Measurements from ENCODE around the gene KNDC1.
"Not testable (repeated sequence)": the region's sequence is repeated elsewhere in the genome, so short reads cannot be mapped to it uniquely, and the experiment has no call there.

Gene KNDC1

GRCh38 chr10:133159950-133160825 is at the start of gene KNDC1:
Gene KNDC1 (plus strand): TSS chr10:133160219. CDS start chr10:133160468, 249 bp downstream.
- DNase-seq (ENCODE audit: low read depth, low spot score): no peak

GRCh38 chr10:133110609-133111275 is 49.3 kb upstream of the KNDC1 start:
- DNase-seq (ENCODE audit: low read depth, low spot score): no peak

DNA sequence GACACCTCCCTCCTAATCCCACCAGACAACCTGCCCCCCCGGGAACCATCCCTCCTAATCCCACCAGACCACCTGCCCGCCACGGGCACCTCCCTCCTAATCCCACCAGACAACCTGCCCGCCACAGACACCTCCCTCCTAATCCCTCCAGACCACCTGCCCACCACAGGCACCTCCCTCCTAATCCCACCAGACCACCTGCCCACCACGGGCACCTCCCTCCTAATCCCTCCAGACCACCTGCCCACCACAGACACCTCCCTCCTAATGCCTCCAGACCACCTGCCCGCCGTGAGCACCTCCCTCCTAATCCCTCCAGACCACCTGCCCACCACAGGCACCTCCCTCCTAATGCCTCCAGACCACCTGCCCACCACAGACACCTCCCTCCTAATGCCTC is 48.4 kb upstream of the KNDC1 start:
- not testable (repeated sequence) for DNase-seq (ENCODE audit: low read depth, low spot score)

GRCh38 chr10:133113146-133113830 is 46.7 kb upstream of the KNDC1 start:
- DNase-seq (ENCODE audit: low read depth, low spot score): no peak

DNA sequence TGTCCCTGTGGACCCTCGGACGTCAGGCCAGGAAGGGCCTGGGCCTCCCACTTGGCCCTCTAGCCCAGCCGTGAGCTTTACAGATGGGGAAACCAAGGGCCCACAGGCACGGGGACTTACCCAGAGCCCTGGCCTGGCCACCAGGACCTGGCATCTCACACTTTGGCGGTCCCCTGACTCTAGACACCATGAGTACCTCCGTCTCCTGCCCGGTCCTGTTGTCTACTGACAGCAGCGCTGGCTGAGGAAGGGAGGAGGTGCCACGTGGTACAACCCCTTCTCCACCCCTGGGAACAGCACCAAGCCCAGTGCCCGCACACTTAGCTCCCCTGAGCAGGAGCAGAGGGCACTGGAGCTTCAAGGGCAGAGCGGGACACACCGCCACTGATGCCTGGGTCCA is 46.2 kb upstream of the KNDC1 start:
- DNase-seq (ENCODE audit: low read depth, low spot score): no peak

DNA sequence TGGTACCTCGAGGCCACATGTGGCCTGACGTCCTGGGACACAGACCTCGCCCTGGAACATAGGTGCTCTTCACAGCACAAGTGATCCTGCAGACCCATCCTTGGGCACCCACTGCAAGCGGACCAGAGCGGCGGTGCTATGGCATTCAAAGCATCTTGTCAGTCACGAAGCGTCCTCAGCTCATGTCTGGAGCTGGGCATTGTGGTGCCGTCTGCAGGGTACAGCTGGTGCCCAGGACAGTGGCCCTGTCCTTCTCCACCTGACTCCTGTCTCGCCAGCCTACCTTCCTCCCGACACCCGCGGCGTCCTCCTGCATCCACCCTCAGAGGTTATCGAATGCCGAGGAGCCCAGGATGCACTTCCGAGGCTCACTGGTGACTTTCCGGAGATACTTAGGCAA is 45.8 kb upstream of the KNDC1 start:
- DNase-seq (ENCODE audit: low read depth, low spot score): no peak

DNA sequence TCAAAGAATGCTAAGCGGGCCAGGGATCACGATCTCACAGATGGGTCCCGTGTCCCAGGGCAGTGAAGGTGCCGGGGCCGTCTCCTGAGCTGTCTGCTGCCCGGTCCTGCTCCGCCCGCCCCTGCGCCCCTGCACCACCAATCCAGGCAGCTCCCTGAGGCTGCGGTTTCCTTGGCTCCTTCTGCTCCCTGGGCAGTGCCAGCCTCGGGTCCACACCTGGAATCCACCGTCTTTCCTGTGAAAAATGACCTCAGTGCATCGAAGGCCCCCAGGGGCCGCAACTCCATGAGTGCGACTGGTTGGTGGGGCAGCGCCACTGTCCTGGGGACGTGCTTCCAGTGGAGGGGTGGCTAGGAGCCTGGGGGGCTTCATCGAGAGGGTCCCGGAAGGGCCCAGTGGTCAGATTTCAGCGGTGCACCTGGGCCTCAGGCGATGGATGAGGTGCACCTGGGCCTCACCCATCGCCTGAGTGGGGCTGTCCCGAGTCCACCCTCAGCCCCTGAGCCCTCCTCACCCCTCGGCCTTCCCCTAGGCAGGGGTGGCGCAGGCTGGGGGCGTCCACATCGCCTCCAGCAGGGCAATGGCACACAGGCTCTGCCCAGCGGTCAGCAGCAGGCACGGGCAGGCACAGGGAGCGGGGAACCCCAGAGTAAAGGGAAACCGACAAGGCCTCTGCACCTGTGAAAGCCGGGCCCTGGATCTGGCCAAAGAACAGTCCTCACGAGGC is 45.1 kb upstream of the KNDC1 start:
- DNase-seq (ENCODE audit: low read depth, low spot score): no peak

DNA sequence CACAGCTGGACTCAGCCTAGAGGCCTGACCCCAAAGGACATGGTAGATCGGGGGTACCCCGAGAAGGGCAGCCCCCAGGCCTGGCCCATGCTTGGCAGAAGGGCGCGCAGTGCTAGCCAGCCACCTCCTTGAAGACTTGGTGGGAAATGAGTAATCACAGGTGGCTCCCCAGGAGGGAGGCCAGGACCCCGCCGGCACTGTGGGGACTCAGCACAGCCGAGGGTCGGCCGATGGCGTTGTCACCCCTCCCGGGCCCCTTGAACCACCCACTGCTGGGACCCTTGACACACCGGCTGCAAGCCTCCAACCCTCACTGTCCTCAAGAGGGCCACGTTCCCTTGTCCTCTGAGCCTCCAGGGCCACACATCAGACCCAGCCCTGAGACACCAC is 44.6 kb upstream of the KNDC1 start:
- no peak for DNase-seq (ENCODE audit: low read depth, low spot score)

GRCh38 chr10:133115976-133116375 is 44.0 kb upstream of the KNDC1 start:
- DNase-seq (ENCODE audit: low read depth, low spot score): no peak

GRCh38 chr10:133116455-133116854 is 43.6 kb upstream of the KNDC1 start:
- no peak for DNase-seq (ENCODE audit: low read depth, low spot score)

DNA sequence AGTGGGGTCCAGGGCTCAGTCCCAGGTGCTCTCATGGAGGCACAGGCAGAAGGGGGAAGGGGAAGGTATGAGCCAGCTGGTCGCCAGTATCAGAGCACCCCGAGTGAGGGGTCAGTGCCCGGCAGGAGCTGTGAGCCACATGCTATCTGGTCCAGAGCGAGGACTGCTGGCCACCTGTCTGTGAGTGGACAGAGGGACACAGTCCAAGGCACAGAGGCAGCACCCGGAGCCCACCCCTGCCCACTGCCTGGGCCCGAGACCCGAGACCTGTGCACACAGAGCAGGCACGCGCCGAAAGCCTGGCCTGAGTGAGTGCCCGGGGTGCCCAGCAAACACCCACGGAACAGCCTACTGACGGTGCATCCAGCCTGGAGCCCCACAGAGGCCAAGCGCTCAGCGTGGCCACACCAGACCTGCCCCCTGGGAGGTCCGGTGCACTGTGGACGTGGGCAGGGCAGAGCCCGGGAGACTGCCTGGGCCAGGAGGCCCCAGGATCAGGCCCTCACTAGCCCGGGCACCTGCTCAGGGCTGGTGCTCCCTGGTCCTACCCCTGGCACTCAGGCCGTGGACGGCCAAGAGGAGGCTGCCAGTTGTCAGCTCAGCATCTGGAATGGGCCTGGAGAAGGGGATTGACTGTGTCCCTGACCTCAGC is 42.9 kb upstream of the KNDC1 start:
- no peak for DNase-seq (ENCODE audit: low read depth, low spot score)

DNA sequence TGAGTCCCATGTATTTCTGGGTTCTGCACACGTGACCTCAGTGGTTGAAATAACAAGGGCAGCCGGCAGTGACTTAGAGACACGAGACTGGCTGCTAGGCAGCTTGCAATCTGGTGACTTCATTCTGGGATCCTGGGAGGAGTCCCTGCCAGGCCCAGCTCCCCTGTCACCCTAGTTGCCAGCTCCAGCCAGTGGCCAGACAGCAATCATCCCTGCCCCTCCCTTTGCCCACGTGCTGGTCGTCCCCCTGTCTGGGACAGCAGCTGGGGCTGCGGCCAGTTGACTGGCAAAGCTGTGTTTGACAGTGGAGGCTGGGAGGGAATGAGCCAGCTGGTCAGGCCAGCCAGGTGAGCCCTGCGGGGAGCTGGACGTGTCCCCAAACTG is 42.3 kb upstream of the KNDC1 start:
- no peak for DNase-seq (ENCODE audit: low read depth, low spot score)

GRCh38 chr10:133121479-133121878 is 38.5 kb upstream of the KNDC1 start:
- no peak for DNase-seq (ENCODE audit: low read depth, low spot score)

GRCh38 chr10:133122171-133122935 is 37.7 kb upstream of the KNDC1 start:
- no peak for DNase-seq (ENCODE audit: low read depth, low spot score)

GRCh38 chr10:133123050-133123745 is 36.8 kb upstream of the KNDC1 start:
- no peak for DNase-seq (ENCODE audit: low read depth, low spot score)

- DNase-seq (ENCODE audit: low read depth, low spot score): no peak
Measured at GRCh38 chr10:133123746-133124356, 36.2 kb upstream of the KNDC1 start.

- DNase-seq (ENCODE audit: low read depth, low spot score): no peak
Measured at GRCh38 chr10:133124357-133125211, 35.4 kb upstream of the KNDC1 start.

DNA sequence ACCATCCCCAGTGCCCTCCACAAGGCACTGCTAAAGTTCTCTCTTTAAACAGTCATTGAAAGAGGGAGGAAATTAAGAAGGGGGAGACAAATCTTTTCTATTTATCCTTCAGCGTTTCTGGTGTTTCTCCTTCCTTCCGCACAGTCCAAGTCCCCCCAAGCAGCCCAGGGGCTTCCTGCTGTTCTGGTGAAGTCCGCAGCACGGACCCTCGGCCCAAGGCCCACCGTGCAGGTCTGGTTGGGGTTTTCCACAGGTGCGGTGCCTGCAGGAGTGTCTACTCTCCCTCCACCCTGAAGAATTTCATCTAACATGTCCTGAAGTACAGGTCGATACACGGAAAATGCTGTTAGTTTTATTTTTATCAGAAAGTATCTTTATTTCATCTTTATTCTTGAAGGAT is 34.1 kb upstream of the KNDC1 start:
- DNase-seq (ENCODE audit: low read depth, low spot score): no peak
